Measurements from ENCODE around the gene SLC9A4.
"Not testable (repeated sequence)": the region's sequence is repeated elsewhere in the genome, so short reads cannot be mapped to it uniquely, and the experiment has no call there.

The SLC9A4 gene

GRCh38 chr2:102553601-102554000 lies 80.6 kb downstream of the SLC9A4 start:
- DNase-seq = no peak

- DNase-seq = no peak
These were observed 85.4 kb downstream of the SLC9A4 start for GRCh38 chr2:102558463-102558862.

GRCh38 chr2:102562542-102562941 lies 89.5 kb downstream of the SLC9A4 start:
- DNase-seq = not testable (repeated sequence)

- no peak for DNase-seq
These were observed 102.9 kb downstream of the SLC9A4 start for GRCh38 chr2:102575888-102576287.

GRCh38 chr2:102578376-102578775 lies 105.3 kb downstream of the SLC9A4 start:
- no peak for DNase-seq

GRCh38 chr2:102581911-102582310 lies 108.9 kb downstream of the SLC9A4 start:
- no peak for DNase-seq

- no peak for DNase-seq
These were observed 109.8 kb downstream of the SLC9A4 start for GRCh38 chr2:102582845-102583244.

All from NCI-H345 (cell line).